Cardiac fibroblast (primary cell): ENCODE results near the gene RAB11FIP4.

Experiments
- DNase-seq, 2 donors: peaks; one replicate each; pipeline versions ENCODE4 v3.0.0 to v3.0.0-alpha.2; 2010; ENCODE audit warnings: low read depth in 2 of 2
- H3K4me3 ChIP-seq, 2 donors: replicated peaks in 1 of 2; 1 replicate in 1 of 2; 2 replicates in 1 of 2; pipeline ENCODE4 v1.5.1; 2011; ENCODE audit warnings: low read depth in 2 of 2, low read length in 2 of 2, mild to moderate bottlenecking in 2 of 2, moderate library complexity in 1 of 2
- TF ChIP-seq, protein P1 (sequence below): IDR thresholded peaks from one replicate; pipeline ENCODE4 v1.5.1; 2011; ENCODE audit warnings: low read depth, mild to moderate bottlenecking, low read length, inconsistent platforms

Gene RAB11FIP4

DNA sequence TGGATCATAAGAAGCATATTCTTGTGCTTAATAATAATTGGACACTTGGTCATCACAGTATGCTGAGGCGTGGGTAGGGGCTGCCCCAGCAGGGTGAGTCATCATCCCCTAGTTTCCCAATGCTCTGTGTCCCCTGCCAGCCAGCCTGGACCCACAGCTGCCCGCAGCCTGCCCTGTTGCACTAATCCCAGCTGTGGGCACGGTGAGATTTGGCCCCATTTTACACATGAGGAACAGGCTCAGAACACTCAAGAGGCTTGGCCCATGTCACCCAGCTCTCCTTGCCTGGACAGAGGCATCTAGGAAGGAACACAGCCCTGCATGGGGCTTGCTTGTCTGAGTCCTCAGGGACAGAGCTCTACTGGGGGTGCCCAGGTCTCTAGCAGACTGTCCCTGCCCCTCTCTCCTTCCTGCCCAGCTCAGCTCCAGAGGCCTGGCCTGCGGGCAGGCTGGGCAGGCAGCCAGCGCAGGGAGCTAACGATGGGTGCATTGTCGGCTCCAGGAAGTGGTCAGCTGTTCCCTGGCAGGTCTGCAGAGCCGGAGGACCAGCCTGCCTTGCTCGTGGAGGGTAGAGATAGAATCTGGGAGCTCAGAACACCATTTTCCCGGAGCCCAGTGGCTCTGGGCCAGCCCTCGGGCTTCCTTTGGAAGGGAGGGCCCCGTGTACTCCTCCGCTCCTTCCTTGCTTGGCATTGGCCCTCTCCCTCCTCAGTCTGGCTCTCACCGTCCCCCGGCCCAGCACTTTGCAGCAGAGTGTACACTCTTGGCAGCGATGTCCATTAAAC lies 189.4 kb downstream of the RAB11FIP4 start:
- TF ChIP-seq, protein P1, sequence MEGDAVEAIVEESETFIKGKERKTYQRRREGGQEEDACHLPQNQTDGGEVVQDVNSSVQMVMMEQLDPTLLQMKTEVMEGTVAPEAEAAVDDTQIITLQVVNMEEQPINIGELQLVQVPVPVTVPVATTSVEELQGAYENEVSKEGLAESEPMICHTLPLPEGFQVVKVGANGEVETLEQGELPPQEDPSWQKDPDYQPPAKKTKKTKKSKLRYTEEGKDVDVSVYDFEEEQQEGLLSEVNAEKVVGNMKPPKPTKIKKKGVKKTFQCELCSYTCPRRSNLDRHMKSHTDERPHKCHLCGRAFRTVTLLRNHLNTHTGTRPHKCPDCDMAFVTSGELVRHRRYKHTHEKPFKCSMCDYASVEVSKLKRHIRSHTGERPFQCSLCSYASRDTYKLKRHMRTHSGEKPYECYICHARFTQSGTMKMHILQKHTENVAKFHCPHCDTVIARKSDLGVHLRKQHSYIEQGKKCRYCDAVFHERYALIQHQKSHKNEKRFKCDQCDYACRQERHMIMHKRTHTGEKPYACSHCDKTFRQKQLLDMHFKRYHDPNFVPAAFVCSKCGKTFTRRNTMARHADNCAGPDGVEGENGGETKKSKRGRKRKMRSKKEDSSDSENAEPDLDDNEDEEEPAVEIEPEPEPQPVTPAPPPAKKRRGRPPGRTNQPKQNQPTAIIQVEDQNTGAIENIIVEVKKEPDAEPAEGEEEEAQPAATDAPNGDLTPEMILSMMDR = no peak
- DNase-seq = peak; percentile 89 to 97
- H3K4me3 ChIP-seq = no peak overlapping the region

DNA sequence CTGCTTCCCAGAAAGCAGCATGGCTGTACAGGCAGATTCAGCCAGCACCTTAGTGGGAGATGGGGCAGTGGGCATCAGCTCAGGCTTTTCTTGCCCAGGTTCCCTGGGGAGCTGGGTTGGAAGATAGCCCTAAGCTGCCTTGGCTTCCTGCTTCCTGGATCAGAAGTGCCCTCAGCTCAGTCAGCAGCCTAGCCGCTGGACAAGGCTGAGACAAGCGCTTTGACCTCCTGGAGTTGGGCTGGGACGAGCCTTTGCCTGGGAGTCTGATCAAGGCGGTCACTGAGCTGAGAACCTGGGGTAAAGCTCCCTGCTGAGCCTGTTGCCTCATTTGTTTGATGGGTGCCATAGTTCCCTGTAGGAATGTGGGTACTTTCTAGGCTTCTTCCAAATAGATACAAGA lies 190.0 kb downstream of the RAB11FIP4 start:
- no peak overlapping the region for H3K4me3 ChIP-seq
- TF ChIP-seq, protein P1 = no peak
- DNase-seq = peak in 1 of 2 donors; percentile 65

DNA sequence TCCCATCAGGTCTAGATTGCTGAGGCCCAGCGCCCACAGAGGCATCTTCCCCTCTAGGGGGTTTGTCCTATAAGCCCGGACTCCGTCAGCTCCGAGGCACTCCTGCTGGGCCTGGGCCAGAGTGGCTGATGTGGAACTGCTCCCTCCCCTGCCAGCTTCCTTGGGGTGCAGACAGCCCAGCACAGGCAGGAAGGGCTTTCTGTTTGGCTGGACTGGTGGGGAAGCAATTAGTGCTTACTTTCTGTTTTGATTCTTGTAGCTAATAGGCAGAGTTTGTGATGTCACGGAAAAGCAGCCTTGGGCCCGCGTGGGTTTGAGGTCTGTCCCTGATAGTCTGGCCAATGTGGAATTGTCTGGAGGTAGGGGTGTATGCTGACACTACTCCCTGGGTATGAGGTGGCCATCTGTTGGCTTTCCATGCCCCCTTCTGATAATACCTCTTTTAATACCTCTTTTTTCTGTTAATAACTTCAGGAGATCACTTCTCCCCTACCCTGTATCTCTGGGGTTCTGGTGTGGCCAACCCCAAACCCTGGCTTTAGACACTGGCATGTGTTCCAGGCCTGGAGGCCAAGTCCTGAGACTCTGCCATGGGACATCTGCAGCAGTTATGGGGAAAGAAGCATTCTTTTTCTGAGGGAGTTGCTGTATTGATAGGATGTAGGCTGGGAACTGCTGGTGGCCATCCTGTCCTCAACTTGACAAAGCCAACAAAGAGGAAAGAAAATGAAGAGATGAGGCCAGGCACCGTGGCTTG lies 190.9 kb downstream of the RAB11FIP4 start:
- no peak overlapping the region for H3K4me3 ChIP-seq
- TF ChIP-seq, protein P1 = no peak
- DNase-seq = peak in 1 of 2 donors; percentile 83

DNA sequence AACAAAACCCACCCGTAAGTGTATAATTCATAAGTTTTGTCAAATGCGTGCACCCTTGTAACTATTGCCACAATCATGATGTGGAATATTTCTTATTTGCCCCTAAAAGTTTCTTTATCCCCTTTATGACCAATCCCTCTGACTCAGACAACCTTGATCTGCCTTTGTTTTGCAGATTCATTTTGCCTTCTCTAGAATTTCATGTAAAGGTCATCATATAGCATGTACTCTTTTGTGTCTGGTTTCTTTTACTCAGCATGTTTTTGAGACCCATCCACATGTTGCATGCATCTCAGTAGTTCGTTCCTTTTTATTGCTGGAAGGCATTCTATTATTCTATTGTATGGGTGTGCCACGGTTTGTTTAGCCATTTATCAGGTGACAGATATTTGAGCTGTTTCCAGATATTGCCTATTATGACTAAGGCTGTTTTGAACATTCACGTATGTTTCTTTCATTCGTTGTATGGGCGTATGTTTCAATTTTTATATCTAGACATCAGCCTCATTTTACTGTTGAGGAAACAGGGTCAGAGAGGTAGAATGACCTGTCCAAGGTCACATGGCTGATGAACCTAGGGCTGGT lies 192.4 kb downstream of the RAB11FIP4 start:
- no peak for DNase-seq
- TF ChIP-seq, protein P1 = no peak

DNA sequence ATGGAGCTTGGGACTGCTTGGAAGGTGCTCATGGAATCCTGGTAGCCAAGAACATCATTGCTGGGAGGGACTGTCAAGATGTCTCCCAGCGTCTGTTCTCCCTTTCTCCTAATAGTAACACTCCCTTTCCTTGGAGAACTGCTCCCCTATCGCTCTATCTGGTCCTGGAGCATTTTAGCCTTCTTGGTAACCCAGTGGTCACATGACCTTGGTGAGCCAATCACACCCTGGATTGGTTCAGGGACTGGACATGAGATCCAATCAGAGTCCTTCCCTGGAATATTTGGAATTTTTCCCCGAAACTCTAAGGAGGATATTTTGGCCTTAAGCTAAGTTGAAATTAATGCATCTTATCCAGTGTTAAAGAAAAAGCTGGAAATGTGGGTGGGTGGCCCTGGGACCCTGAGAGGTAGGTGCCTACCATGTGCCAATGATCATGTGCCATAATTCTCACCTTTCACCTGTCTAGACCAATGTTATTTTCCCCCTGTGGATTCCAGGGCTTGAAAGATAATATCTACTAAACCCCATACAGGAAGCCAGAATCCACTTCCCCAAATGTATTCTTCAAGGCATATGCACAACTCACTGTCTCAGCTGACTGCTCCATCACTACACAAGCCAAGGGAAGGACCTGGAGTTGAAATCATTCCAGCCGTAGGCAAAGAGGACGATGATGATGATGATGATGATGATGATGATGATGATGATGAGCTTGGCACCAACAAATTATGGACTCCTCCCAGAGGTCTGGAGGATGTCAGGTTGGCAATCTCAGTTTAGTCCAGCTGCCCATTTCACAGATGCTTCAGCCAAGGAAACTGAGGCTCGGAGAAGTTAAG lies 193.2 kb downstream of the RAB11FIP4 start:
- no peak for DNase-seq
- no peak overlapping the region for H3K4me3 ChIP-seq
- TF ChIP-seq, protein P1 = no peak

More for the DNA sequence above, 192.4 kb downstream of the RAB11FIP4 start:
- no peak overlapping the region for H3K4me3 ChIP-seq

DNA sequence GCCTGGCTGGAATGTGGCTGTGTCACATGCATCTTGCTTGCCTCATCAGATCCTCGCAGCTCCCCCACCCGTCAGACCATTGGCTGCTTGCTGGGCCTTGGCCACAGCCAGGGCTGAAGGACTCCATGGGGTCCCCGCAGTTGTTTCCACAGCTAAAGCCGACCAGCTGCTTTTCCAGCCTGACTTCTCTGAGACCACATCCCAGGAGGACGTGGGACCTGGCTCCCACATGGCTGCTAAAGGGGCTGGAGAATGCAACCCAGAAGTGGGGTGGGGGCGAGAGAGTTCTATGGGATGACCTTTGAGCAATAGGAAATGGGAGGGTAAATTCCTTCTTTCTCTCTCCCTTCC lies 193.8 kb downstream of the RAB11FIP4 start:
- no peak overlapping the region for H3K4me3 ChIP-seq
- TF ChIP-seq, protein P1 = no peak
- DNase-seq = no peak
